GM18499 (cell line): ENCODE measurements around the gene EPN1.
"Not testable (repeated sequence)": the region's sequence is repeated elsewhere in the genome, so short reads cannot be mapped to it uniquely, and the experiment has no call there.

Experiments
- ATAC-seq: cut with Tn5 transposase; IDR thresholded peaks from one replicate; pipeline ENCODE4 v1.9.1; 2021; ENCODE audit warnings: moderate number of reproducible peaks; ENCODE audit not compliant: insufficient read depth, unreplicated experiment

EPN1 gene

DNA sequence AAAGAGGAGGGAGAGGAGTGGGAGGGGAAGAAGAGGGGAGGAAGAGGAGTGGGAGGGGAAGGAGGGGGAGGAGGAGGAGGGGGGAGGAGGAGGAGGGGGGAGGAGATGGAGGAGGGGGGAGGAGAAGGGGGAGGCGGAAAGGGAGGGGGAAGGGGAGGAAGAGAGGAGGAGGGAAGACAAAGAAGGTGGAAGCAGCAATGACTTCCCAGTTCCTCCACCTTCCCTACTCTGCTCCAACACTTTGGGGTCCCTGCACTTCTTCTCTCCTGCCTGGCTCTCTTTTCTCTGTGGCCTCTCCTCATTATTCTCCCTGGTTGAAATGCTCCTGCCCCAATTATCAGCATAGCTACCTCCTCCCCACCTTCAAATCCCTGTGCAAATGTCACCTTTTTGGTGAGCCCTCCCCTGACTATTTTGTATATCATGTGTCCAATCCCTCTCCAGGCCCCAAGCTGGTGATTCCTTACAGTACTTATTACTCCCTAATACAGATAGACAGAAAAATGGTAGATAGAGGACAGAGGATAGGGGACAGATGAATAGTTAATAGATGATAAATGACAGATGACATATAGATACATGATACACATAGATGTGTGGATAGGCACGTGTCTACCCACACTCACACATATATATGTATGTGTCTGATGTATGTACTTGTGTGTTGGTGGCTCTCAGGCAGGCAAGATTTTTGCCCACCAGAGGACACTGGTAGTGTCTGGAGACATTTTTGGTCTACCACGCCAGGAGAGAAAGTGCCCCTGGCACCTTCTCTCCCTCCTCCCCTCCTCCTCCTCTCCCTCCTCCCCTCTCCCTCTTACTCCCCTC is 38.0 kb downstream of the EPN1 start:
- ATAC-seq = no peak

- ATAC-seq = no peak
Measured at GRCh38 chr19:55716531-55716930, 41.5 kb downstream of the EPN1 start.

DNA sequence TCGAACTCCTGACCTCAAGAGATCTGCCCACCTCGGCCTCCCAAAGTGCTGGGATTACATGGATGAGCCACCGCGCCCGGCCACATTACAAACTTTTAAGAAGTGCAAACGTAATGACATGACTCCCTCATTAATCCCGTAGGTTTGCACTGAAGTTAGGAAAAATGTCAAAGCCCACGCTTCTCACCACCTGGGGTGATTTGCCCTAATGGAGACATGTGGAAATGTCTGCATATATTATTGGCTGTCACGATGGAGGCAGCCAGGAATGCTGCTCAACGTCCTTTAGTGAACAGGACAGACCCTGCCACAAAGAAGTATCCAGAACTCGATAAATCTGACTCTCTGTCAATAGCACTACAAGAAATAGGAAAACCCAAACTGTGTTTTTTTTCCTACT is 42.2 kb downstream of the EPN1 start:
- ATAC-seq = no peak

- ATAC-seq = not testable (repeated sequence)
Measured at GRCh38 chr19:55717879-55718711, 43.1 kb downstream of the EPN1 start.

DNA sequence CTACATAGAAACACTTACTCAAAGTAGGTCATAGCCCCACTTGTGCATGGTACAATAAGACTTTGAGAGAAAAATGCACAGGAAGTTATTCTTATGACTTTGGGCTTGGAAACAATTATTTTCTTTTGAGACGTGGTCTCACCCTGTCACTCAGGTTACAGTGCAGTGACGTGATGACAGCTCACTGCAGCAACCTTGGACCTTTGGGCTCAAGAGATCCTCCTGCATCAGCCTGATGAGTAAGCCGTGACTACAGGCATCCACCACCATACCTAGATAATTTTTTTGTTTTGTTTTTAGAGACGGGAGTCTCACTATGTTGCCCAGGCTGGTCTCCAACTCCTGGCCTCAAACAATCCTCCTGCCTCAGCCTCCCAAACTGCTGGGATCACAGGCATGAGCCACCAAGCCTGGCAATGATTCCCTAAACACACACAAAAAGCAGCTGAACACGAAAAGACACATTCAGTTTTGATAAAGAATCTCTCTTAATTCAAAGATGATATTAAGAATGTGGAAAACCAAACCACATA is 45.3 kb downstream of the EPN1 start:
- ATAC-seq = no peak

DNA sequence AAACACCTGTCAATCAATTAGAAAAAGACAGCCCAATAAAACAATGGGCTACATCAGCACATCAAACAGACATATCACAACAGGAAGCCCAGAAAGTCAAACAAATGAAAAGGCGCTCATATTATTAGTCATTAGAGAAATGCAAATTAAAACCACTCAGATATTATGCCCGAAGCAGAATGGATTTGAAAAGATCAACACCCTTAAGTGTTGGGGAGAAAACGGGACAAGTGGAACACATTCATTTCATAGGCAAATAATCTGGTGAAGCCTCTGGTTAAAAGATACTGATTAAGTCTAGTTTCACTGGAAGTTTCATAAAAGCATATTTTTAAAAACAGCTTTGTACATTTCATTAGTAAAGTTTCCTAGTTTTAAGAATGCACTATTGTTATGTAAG is 45.8 kb downstream of the EPN1 start:
- ATAC-seq = no peak

GRCh38 chr19:55723491-55723890 is 48.5 kb downstream of the EPN1 start:
- ATAC-seq = no peak

DNA sequence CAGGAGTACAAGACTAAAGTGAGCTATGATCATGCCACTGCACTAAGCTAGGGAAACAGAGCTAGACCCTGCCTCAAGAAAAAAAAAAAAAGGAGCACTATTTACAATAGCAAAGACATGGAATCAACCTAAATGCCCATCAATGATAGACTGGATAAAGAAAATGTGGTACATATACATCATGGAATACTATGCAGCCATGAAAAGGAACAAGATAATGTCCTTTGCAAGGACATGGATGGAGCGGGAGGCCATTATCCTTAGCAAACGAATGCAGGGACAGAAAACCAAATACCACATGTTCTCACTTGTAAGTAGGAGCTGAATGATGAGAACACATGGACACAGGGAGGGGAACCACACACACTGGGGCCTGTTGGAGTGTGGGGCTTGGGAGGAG is 55.4 kb downstream of the EPN1 start:
- not testable (repeated sequence) for ATAC-seq

- no peak for ATAC-seq
Measured at GRCh38 chr19:55738302-55738701, 63.3 kb downstream of the EPN1 start, which contains the start of gene NLRP9. Gene NLRP9 (minus strand): TSS chr19:55738402. CDS start chr19:55738374, 28 bp downstream.

- ATAC-seq = no peak
Measured at GRCh38 chr19:55750715-55751114, 75.7 kb downstream of the EPN1 start.

DNA sequence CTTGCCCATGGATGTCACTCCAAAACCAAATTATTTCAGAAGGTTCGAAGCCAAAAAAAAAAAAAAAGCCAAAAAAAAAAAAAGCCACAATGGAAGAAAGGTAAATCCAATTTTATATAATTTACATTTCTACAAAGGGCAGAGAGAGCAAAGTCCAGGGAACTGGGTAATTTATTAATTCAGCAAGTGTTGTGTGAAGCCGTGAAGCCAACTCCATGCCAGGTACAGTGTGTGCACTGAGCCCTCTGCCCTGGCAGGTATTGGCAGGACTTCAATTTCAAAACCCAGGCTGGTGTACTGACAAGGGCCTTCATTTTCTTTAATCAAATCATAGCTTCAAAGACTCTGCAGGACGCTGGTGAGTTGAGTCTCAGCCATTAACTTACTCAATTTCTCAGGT is 78.4 kb downstream of the EPN1 start:
- ATAC-seq = no peak

DNA sequence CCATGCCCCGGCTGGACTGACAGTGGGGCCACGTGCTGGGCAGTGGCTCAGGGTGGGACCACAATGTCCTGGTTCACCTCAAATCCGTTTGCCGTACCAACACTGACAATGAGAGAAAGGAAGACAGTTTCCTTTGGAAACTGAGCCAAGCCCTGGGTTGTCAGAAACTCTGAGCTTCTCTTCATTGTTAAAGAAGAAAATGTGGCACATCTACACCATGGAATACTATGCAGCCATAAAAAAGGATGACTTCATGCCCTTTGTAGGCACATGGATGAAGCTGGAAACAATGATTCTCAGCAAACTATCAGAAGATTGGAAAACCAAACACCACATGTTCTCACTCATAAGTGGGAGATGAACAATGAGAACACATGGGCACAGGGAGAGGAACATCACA is 81.8 kb downstream of the EPN1 start:
- ATAC-seq = not testable (repeated sequence)

- ATAC-seq = not testable (repeated sequence)
Measured at GRCh38 chr19:55758797-55759196, 83.8 kb downstream of the EPN1 start, which contains the start of gene RFPL4A. Gene RFPL4A (plus strand): TSS chr19:55759097. CDS start chr19:55761801, 2,704 bp downstream.
